Measurements from ENCODE around the gene SETD4. TPM values are rescaled to one million over a fixed set of nuclear protein-coding genes. Genes with fewer than 3 reads are reported as not detected.

Gene SETD4
- total and polyA plus RNA-seq, 2 donors (not counting 1 experiment from before 2014, with no cell fraction given), result 10.7 to 17.2 TPM

GRCh38 chr21:35988416-35989137, 71.7 kb downstream of the SETD4 start:
- no peaks in the 10 kb centered on the region for H3K36me3 ChIP-seq (ENCODE audit: control insufficient read depth, insufficient read depth, low read length)
- H3K9me3 ChIP-seq (ENCODE audit: control insufficient read depth, insufficient read depth, low read depth, low read length), result no peaks in the 10 kb centered on the region
- no peaks in the 10 kb centered on the region for H4K20me1 ChIP-seq (ENCODE audit: control insufficient read depth, extremely low read depth, insufficient read depth, low read length)
- no peak overlapping the region for H3K9ac ChIP-seq (ENCODE audit: insufficient read depth, low read length)
- no peak for TF ChIP-seq CTCF (conservative IDR thresholded peaks at IDR 0.05 in 1 of 2, IDR thresholded peaks at IDR 0.05 in 1 of 2; ENCODE audit: low read depth in 1 of 2, low read length in 2 of 2)
- TF ChIP-seq EZH2 (IDR thresholded peaks at IDR 0.05; ENCODE audit: low read length, missing control alignments), result no peak
- no peak overlapping the region for H2AFZ ChIP-seq (ENCODE audit: low read length)
- H3K79me2 ChIP-seq (ENCODE audit: control insufficient read depth, insufficient read depth, low read length), result no peaks in the 10 kb centered on the region
- no peak overlapping the region for H3K4me3 ChIP-seq (replicated peaks in 1 of 4; ENCODE audit: control extremely low read depth in 1 of 4, insufficient read depth in 1 of 4, low read depth in 3 of 4, low read length in 4 of 4)
- H3K27me3 ChIP-seq (ENCODE audit: control insufficient read depth, insufficient read depth, low read length), result peaks cover 2% of the 10 kb centered on the region
- no peak overlapping the region for H3K4me2 ChIP-seq (ENCODE audit: extremely low read depth, insufficient read depth, low read length)
- no peaks in the 10 kb centered on the region for H3K4me1 ChIP-seq (ENCODE audit: control insufficient read depth, extremely low read depth, insufficient read depth, low read length)
- DNase-seq (ENCODE audit: low read depth in 2 of 2), result no peak
- H3K27ac ChIP-seq (ENCODE audit: insufficient read depth, low read length), result no peak overlapping the region

- Histone ChIP-seq H3K4me3 (replicated peaks in 1 of 4; ENCODE audit: control extremely low read depth in 1 of 4, insufficient read depth in 1 of 4, low read depth in 3 of 4, low read length in 4 of 4) (no peak overlapping the region), H3K9ac (ENCODE audit: insufficient read depth, low read length) (no peak overlapping the region), H3K9me3 (ENCODE audit: control insufficient read depth, insufficient read depth, low read depth, low read length) (no peaks in the 10 kb centered on the region), H3K79me2 (ENCODE audit: control insufficient read depth, insufficient read depth, low read length) (no peaks in the 10 kb centered on the region), H3K27me3 (ENCODE audit: control insufficient read depth, insufficient read depth, low read length) (peaks cover 2% of the 10 kb centered on the region), H3K4me2 (ENCODE audit: extremely low read depth, insufficient read depth, low read length) (no peak overlapping the region), H3K36me3 (ENCODE audit: control insufficient read depth, insufficient read depth, low read length) (no peaks in the 10 kb centered on the region), H3K27ac (ENCODE audit: insufficient read depth, low read length) (no peak overlapping the region), H2AFZ (ENCODE audit: low read length) (no peak overlapping the region), H4K20me1 (ENCODE audit: control insufficient read depth, extremely low read depth, insufficient read depth, low read length) (no peaks in the 10 kb centered on the region), H3K4me1 (ENCODE audit: control insufficient read depth, extremely low read depth, insufficient read depth, low read length) (no peaks in the 10 kb centered on the region)
- no peak for TF ChIP-seq CTCF (conservative IDR thresholded peaks at IDR 0.05 in 1 of 2, IDR thresholded peaks at IDR 0.05 in 1 of 2; ENCODE audit: low read depth in 1 of 2, low read length in 2 of 2)
- no peak for TF ChIP-seq EZH2 (IDR thresholded peaks at IDR 0.05; ENCODE audit: low read length, missing control alignments)
- DNase-seq (ENCODE audit: low read depth in 2 of 2), result no peak
Measured at GRCh38 chr21:35987475-35987874, 72.9 kb downstream of the SETD4 start.

GRCh38 chr21:35984654-35985361, 75.5 kb downstream of the SETD4 start:
- H3K9me3 ChIP-seq (ENCODE audit: control insufficient read depth, insufficient read depth, low read depth, low read length), result no peaks in the 10 kb centered on the region
- no peak overlapping the region for H3K4me3 ChIP-seq (replicated peaks in 1 of 4; ENCODE audit: control extremely low read depth in 1 of 4, insufficient read depth in 1 of 4, low read depth in 3 of 4, low read length in 4 of 4)
- H3K4me1 ChIP-seq (ENCODE audit: control insufficient read depth, extremely low read depth, insufficient read depth, low read length), result no peaks in the 10 kb centered on the region
- H4K20me1 ChIP-seq (ENCODE audit: control insufficient read depth, extremely low read depth, insufficient read depth, low read length), result no peaks in the 10 kb centered on the region
- H2AFZ ChIP-seq (ENCODE audit: low read length), result no peak overlapping the region
- H3K27ac ChIP-seq (ENCODE audit: insufficient read depth, low read length), result no peak overlapping the region
- no peaks in the 10 kb centered on the region for H3K79me2 ChIP-seq (ENCODE audit: control insufficient read depth, insufficient read depth, low read length)
- H3K9ac ChIP-seq (ENCODE audit: insufficient read depth, low read length), result no peak overlapping the region
- H3K4me2 ChIP-seq (ENCODE audit: extremely low read depth, insufficient read depth, low read length), result no peak overlapping the region
- H3K27me3 ChIP-seq (ENCODE audit: control insufficient read depth, insufficient read depth, low read length), result peaks cover 2% of the 10 kb centered on the region
- H3K36me3 ChIP-seq (ENCODE audit: control insufficient read depth, insufficient read depth, low read length), result no peaks in the 10 kb centered on the region
- TF ChIP-seq CTCF (conservative IDR thresholded peaks at IDR 0.05 in 1 of 2, IDR thresholded peaks at IDR 0.05 in 1 of 2; ENCODE audit: low read depth in 1 of 2, low read length in 2 of 2), result no peak
- TF ChIP-seq EZH2 (IDR thresholded peaks at IDR 0.05; ENCODE audit: low read length, missing control alignments), result no peak
- no peak for DNase-seq (ENCODE audit: low read depth in 2 of 2)
